Pericardium fibroblast (primary cell): ENCODE results near the gene UBE2V1. TPM values are rescaled to one million over a fixed set of nuclear protein-coding genes. Genes with fewer than 3 reads are reported as not detected.

Experiments used
- total RNA-seq: library from RNA; depleted of rRNA; stranded (reverse); fragments of >200 nt; gene quantifications from 2 replicates; pipeline ENCODE4 v1.2.3, GENCODE V29; 2015

Gene UBE2V1
- total RNA-seq = 78.8 and 80.1 TPM in 2 replicates

GRCh38 chr20:50112512-50113419 lies at the start of gene UBE2V1:
Gene UBE2V1, minus strand, starts transcription at chr20:50113150. Its CDS starts 22 bp downstream, at chr20:50113128.

GRCh38 chr20:50153500-50154377 lies 40.8 kb upstream of the UBE2V1 start, which contains the start of gene PEDS1:
Gene PEDS1, minus strand, starts transcription at chr20:50153723. Its CDS starts 86 bp downstream, at chr20:50153637.

Other genes with a start within 250 kb of the UBE2V1 start
- 1.5 and 3.0 TPM in 2 replicates for gene SPATA2, start 197.6 kb downstream of the UBE2V1 start, total RNA-seq
- 76.5 and 95.1 TPM in 2 replicates for gene RNF114, start 176.8 kb downstream of the UBE2V1 start, total RNA-seq
- 6.0 and 10.0 TPM in 2 replicates for gene SNAI1, start 130.2 kb downstream of the UBE2V1 start, total RNA-seq
- 34.0 and 56.9 TPM in 2 replicates for gene PEDS1, start 40.6 kb upstream of the UBE2V1 start, total RNA-seq
- 101 and 115 TPM in 2 replicates for gene CEBPB, start 77.7 kb upstream of the UBE2V1 start, total RNA-seq